IMR-90 (cell line): ENCODE results near the gene PLXDC2.

Experiments used
- CEBPB ChIP-seq: IDR thresholded peaks from 2 replicates; pipeline ENCODE4 v1.6.1; 2012; ENCODE audit warnings: low read depth, low read length, improper control_type of control experiment
- TF ChIP-seq, protein P1 (sequence below): conservative IDR thresholded peaks from 2 replicates; pipeline ENCODE4 v1.5.1; 2012; ENCODE audit warnings: mild to moderate bottlenecking, low read depth, low read length, improper control_type of control experiment

DNA sequence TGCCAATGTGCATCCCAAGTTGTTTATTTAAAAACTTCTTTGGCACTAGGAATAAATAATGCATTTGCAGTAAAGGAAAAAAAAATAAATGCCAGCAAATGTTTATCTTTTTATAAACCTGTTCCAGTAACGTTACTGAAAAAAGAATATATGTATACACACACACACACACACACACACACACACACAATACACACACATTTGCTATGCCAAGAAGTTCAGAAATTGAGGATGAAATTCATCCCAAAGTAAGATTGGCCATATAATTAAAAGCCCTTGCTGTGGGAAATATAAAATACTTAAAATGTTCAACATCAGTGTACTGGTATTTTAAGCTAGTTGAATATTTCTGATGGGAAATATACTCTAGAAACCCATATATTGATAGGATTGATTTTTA, 2.6 kb downstream of the PLXDC2 start:
- TF ChIP-seq, protein P1, sequence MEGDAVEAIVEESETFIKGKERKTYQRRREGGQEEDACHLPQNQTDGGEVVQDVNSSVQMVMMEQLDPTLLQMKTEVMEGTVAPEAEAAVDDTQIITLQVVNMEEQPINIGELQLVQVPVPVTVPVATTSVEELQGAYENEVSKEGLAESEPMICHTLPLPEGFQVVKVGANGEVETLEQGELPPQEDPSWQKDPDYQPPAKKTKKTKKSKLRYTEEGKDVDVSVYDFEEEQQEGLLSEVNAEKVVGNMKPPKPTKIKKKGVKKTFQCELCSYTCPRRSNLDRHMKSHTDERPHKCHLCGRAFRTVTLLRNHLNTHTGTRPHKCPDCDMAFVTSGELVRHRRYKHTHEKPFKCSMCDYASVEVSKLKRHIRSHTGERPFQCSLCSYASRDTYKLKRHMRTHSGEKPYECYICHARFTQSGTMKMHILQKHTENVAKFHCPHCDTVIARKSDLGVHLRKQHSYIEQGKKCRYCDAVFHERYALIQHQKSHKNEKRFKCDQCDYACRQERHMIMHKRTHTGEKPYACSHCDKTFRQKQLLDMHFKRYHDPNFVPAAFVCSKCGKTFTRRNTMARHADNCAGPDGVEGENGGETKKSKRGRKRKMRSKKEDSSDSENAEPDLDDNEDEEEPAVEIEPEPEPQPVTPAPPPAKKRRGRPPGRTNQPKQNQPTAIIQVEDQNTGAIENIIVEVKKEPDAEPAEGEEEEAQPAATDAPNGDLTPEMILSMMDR: no peak
- TF ChIP-seq CEBPB: no peak
